ENCODE data around the gene KRAS.
"Not testable (repeated sequence)": the region's sequence is repeated elsewhere in the genome, so short reads cannot be mapped to it uniquely, and the experiment has no call there.

KRAS gene

GRCh38 chr12:25250744-25251730 lies at the start of gene KRAS:
KRAS (minus strand) TSS chr12:25250929.
- DNase-seq (ENCODE audit: low read depth), result peak; percentile 87

- no peak for DNase-seq (ENCODE audit: low read depth)
These were observed 45.7 kb upstream of the KRAS start for GRCh38 chr12:25296381-25296780.

DNA sequence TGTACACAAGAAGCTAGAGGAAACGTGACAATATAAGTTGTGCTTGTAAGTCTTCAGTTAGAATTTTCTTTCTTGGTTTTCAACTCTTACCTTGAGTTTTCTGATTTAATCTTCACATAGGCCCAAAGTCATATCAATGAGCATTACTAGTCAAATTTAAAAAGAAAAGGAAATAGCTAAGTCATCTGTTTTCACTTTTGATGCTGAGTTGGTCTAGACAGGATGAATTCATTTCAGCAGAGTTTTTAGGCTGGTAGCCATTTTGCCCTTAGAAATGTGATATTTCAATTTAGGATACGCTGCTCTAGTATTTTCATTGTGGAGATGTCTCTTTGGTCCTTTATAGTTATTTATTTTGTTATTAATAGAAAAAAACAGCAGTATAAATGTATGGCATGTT lies 44.6 kb upstream of the KRAS start:
- DNase-seq (ENCODE audit: low read depth), result no peak

DNA sequence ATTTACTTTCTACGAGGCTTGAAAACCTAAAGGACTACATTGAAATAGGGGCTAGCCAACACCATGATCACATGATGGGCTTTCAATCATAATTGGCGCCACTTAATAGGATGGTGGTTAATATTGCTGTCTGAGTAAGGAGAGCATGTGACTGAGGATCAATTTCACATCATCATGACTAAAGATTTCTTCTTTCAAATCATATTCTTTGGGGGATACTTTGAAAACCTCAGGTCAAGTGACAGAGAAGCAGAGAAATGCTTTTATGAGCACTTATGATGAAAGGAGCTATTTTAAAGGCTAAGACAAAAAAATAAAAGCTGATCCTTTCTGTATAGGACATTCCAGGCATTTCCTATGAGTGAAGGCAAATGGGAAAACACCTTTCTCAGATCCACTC lies 42.9 kb upstream of the KRAS start:
- DNase-seq (ENCODE audit: low read depth), result no peak

- DNase-seq (ENCODE audit: low read depth), result not testable (repeated sequence)
These were observed 42.1 kb upstream of the KRAS start for GRCh38 chr12:25292810-25293221.

DNA sequence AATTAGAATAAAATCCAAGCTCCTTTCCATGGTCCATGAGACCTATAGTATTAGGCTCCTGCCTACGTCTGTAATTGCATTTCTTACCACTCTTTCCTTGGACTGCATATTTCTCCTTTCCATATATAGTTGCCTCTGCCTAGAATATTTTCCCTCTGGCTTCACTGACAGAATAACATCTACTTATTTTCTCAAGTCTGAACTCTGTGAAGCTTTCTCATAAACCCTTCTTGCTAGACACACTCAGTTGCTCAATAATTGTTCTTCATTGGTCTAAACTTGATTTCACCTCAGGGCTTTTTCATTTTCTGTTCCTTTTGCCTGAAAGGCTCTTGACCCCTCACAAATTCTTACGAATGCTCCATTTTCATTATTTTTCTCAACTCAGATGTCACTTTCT lies 36.9 kb upstream of the KRAS start:
- DNase-seq (ENCODE audit: low read depth), result no peak

DNA sequence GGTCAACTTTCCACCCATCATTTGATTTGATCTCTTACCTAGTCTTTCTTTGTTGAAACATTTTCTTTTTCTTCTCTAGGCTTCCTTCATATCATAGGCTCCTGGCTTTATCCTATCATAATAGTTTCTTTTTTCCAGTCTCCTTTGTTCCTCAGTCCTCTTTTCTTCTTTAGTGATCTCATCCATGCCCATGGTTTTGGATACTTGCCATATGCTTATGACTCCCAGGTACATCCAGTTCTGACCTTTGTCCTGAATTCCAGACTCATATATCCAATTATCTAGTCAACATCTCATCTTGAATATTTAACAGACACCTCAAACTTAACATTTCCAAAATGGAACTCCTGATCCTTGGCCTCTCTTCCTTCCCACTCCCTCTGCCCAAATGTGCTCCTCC lies 36.1 kb upstream of the KRAS start:
- no peak for DNase-seq (ENCODE audit: low read depth)

DNA sequence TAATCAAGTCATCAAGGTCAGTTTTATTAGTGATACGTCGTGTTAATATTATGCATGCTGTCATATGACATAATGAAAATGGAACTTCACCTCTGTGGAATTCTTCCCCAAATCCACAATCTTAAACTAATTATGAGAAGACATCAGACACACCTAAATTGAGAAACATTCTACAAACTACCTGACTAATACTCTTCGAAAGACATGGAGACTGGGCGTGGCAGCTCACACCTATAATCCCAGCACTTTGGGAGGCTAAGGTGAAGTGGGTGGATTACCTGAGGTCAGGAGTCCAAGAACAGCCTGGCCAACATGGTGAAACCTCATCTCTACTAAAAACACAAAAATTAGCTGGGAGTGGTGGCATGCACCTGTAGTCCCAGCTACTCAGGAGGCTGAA lies 33.3 kb upstream of the KRAS start:
- DNase-seq (ENCODE audit: low read depth), result no peak

DNA sequence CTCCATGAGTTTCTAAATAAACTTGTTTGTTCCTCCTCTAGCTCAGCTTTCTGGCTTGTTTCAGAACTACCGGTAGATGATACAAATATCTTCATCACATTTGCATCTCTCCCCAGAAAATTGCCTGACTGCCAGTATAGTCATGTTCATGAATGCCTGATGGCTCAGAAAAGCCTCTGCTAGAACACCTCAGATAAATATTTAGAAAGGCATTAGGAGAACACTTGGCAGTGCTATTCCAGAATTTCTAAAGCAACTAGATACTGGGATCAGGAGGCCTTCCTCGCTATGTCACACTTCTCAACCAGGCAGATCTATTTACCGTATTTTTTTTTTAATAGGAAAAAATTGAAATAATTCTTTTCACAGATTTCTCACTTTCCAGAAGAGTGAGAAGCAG lies 32.3 kb upstream of the KRAS start:
- no peak for DNase-seq (ENCODE audit: low read depth)

- no peak for DNase-seq (ENCODE audit: low read depth)
These were observed 29.4 kb upstream of the KRAS start for GRCh38 chr12:25280082-25280481.

- DNase-seq (ENCODE audit: low read depth), result no peak
These were observed 27.5 kb upstream of the KRAS start for GRCh38 chr12:25278269-25278668.

DNA sequence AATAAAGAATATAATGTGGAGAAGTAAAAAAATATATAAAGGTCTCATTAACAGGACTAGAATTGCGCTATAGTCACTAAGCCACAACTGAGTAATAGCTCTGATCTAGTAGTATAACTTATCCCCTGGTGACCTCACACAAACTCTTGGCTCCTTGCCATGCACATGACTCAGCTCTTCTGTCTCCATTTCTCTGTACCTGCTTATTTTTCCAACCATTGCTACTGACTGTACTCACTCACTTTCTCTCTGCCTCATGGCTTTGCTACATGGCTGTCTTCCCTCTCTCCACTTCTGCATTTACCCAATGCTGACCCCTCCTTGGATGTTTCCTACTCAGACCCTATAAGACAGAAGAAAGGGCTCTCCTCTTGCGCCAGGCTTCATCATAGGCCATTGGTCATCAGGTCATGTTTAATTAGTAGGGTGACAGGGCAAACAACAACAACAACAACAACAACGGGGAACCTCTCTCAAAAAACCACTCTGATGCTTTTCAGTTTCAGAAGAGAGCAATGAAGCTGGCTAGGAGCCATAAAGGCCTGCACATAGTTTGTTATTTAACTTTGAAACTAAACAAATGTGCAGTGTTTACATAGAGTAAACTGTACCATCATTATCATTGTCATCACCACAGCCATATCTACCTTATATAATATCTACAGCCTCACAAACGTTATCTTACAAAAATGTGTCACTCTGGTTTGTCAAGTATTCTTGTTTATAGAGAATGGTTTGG lies 25.6 kb upstream of the KRAS start:
- peak; percentile 71 for DNase-seq (ENCODE audit: low read depth)

GRCh38 chr12:25271486-25272098 lies 20.9 kb upstream of the KRAS start:
- no peak for DNase-seq (ENCODE audit: low read depth)

DNA sequence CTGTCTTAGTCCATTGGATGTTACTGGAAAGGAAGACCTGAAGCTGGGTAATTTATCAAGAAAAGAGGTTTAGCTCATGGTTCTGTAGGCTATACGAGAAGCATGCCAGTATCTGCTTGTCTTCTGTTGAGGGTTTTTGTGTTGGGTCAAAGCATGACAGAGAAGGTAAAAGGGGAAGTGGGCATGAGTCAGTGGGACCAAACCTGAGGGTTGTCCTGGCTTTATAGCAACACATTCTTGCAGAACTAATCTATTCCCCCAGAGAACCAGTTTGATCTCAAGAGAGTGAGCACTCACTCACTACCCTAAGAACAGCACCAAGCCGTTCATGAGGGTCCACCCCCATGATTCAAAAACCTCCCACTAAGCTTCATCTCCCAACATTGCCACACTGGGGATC lies 19.0 kb upstream of the KRAS start:
- DNase-seq (ENCODE audit: low read depth), result no peak

GRCh38 chr12:25266497-25266896 lies 15.8 kb upstream of the KRAS start:
- DNase-seq (ENCODE audit: low read depth), result no peak

DNA sequence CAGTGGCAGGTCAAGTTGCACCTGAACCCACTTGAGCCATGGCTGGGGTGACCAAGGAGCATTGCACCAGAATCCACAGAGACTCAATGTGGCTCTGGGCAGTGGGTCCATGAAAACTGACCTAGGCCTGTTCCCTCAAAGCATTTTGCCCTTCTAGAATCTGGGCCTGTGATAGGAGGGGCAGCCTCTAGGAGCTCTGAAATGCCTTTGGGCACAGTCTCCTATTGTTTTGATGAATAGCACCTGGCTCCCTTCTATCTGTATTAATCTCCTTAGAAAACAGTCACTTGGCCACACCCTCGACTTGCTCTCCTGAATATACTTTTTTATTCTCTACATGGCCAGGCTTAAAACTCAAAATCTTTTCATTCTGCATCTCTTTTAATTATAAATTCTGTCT lies 14.1 kb upstream of the KRAS start:
- DNase-seq (ENCODE audit: low read depth), result no peak

DNA sequence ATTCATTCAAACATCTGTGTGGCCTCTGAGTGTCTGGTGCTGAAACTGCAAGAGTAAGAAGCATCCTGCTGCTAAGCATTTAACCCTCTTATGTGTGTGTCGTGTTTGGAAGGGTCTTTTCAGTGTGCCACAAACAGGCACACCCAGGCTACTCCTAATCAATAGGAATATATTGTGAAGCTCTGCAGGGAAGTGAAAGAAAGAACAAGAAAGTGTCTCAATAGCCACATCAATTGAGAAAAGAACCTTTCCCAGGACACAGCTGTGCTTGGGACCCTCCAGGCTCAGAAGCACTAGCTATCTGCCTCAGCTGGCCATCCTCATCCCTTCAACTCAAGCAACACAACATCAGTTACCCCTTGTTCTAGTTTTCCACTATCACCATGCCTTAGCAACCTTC lies 13.4 kb upstream of the KRAS start:
- no peak for DNase-seq (ENCODE audit: low read depth)

- no peak for DNase-seq (ENCODE audit: low read depth)
These were observed 12.9 kb upstream of the KRAS start for GRCh38 chr12:25263594-25263993.

DNA sequence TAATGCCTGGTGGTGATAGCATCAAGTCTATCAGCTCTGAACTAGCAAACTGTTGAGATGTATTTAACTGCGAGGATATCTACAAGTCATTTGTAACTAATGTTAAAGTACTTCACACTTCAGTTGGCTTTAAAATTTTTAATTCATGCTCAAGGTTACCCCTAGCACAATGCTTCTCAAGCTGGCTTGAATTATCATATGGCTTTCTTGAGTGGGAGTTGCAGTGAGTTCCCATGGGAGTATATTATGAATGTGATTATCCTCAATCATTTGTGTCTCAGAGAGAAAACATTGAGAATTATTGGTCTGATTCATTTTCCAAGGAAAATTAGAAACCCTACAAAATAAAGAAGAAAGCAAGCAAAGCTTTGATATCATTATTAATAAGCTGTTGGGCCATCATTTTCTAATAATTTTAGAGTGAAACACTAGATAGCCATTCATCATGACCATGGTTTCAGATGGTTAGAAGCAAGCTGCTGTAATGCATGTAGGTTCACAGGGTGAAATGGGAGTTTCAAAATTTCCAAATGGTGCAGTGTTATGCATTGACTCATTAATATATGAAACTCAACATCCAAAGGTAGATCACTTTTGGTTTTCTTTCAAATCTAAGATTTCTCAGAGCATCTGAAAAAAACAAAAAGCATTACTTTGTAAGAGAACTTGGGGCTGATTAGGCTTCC lies 11.8 kb upstream of the KRAS start:
- DNase-seq (ENCODE audit: low read depth), result no peak

DNA sequence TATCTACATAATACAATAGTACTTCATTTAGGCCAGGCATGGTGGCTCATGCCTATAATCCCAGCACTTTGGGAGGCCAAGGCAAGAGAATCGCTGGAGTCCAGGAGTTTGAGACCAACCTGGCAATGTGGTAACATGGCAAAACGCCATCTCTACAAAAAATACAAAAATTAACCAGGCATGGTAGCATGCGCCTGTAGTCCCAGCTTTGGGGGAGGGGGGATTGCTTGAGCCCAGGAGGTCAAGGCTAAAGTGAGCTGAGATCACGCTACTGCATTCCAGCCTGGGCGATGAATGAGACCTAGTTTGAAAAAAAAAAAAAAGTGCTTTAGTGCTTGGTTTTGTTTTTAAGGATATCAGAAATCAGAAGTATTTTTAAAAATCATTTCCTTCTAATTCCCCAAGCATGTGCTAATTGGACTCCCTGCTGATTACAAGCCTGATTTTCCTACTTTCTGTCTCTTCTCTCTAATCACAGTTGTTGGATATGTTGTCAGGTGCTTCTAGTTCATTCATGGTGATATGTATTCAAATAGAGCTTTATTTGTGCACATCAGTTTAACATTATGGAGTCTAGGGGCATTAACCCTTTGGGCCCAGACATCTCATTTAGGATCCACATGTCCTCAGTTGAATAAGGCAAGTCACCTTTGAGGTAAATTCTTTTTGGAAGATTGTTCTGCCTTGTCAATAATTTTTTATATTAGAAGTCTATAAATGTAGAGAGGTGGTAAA lies 7.0 kb upstream of the KRAS start:
- no peak for DNase-seq (ENCODE audit: low read depth)

DNA sequence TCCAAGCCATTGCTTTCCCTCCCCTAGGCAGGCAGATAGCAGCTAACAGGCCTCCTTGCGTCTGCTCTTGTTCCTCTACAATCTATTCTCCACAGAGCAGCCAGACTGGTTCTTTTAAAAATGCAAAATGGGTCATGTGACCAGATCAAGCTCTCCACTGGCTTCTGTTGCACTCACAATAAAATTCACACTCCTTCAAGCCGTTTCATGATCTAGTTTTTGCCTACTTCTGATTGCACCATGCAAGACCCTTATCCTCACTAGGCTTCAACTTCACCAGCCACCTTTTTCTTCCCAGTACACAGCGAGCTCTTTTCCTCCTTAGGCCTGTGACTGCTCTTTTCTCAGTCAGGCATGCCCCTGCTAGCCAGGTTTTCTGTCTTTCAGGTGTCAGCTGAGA lies 6.1 kb upstream of the KRAS start:
- DNase-seq (ENCODE audit: low read depth), result no peak

DNA sequence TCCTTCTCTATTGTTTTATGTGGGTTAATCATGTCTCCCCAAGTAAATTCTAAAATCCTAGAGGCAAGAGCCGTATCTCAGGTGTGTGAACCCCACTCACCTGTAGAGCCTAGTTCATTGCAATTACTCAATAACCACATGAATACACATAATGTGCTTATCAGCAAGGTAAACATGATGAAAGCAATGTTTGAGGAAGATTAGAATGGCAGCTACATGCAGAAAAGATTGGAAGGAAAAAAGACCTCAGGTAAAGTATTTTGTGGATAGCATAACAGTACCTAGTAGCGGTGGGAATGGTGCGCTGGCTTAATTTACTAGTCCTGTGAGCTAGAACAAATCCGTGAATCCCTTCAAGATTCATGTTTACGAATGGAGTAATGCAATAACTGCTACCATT lies 5.3 kb upstream of the KRAS start:
- DNase-seq (ENCODE audit: low read depth), result no peak

Measured in HS-5 (cell line).